ENCODE data around the gene NFIA.

NFIA gene

GRCh38 chr1:61049850-61050540 is 32.4 kb upstream of the NFIA start (continued):
- TF ChIP-seq AEBP2 (tag by site-specific recombination; IDR thresholded peaks at IDR 0.05; ENCODE audit: borderline replicate concordance) = no peak

GRCh38 chr1:61050541-61051442 is 31.6 kb upstream of the NFIA start:
- no peaks in the 10 kb centered on the region for H3K9me3 ChIP-seq (ENCODE audit: control insufficient read depth, insufficient read depth, low read depth, low read length)
- H3K4me1 ChIP-seq (ENCODE audit: control insufficient read depth, insufficient read depth, low read length) = peaks cover 8% of the 10 kb centered on the region
- CTCF ChIA-PET = interaction anchor here (0.6 to 2.5 kb wide), 27 partner anchors 8 to 1083 kb away, joined by 3 to 25 read pairs (median 4); no protein-coding TSS in a partner anchor
- POLR2A ChIA-PET = interaction anchor here (0.5 to 3.8 kb wide), 8 partner anchors 11 to 222 kb away, joined by 3 to 31 read pairs (median 4); partner anchors contain the start of gene NFIA
- no peaks in the 10 kb centered on the region for H3K36me3 ChIP-seq (ENCODE audit: control insufficient read depth in 2 of 2, insufficient read depth in 1 of 2, low read length in 2 of 2)
- peak overlapping the region; percentile 74 for H3K4me3 ChIP-seq (ENCODE audit: low read depth, low read length)
- H3K27ac ChIP-seq (ENCODE audit: extremely low read depth, low read depth, low read length) = peak overlapping the region; percentile 95
- TF ChIP-seq ZNF670 (tag by site-specific recombination; IDR thresholded peaks at IDR 0.05; ENCODE audit: low read depth) = no peak
- peak; percentile 57; the same call in 1 of the 2 replicates for TF ChIP-seq ZFHX2 (tag by site-specific recombination; conservative IDR thresholded peaks at IDR 0.05)
- no peak for TF ChIP-seq ZNF843 (tag by site-specific recombination; IDR thresholded peaks at IDR 0.05)
- TF ChIP-seq ZNF548 (tag by site-specific recombination; IDR thresholded peaks at IDR 0.05) = no peak
- TF ChIP-seq SP3 (tag by site-specific recombination; IDR thresholded peaks at IDR 0.05) = peak; percentile 30; the same call in 1 of the 2 replicates
- no peak for TF ChIP-seq ZNF2 (tag by site-specific recombination; IDR thresholded peaks at IDR 0.05)
- TF ChIP-seq ZBTB44 (tag by site-specific recombination; IDR thresholded peaks at IDR 0.05) = no peak
- no peak for TF ChIP-seq ZEB2 (tag by site-specific recombination; IDR thresholded peaks at IDR 0.05)
- no peak for TF ChIP-seq ZFP37 (tag by site-specific recombination; IDR thresholded peaks at IDR 0.05)
- TF ChIP-seq HOXA7 (CRISPR knock-in tag; IDR thresholded peaks at IDR 0.05; ENCODE audit: borderline replicate concordance) = no peak
- TF ChIP-seq ZNF292 (tag by site-specific recombination; IDR thresholded peaks at IDR 0.05; ENCODE audit: borderline replicate concordance, low read depth) = no peak
- TF ChIP-seq ZBTB26 (tag by site-specific recombination; optimal IDR thresholded peaks at IDR 0.05) = peak; percentile 54
- no peak for TF ChIP-seq KLF17 (tag by site-specific recombination; IDR thresholded peaks at IDR 0.05)
- TF ChIP-seq ZSCAN30 (tag by site-specific recombination; IDR thresholded peaks at IDR 0.05) = 0 out of 2 replicates have a peak, but pooled peaks have one; percentile 7
- TF ChIP-seq ZNF658 (tag by site-specific recombination; IDR thresholded peaks at IDR 0.05) = no peak
- TF ChIP-seq ZNF623 (tag by site-specific recombination; IDR thresholded peaks at IDR 0.05) = no peak
- peak; percentile 42 for TF ChIP-seq IKZF3 (tag by site-specific recombination; IDR thresholded peaks at IDR 0.05)
- TF ChIP-seq ZNF660 (tag by site-specific recombination; IDR thresholded peaks at IDR 0.05) = no peak
- 0 out of 2 replicates have a peak, but pooled peaks have one; percentile 30 for TF ChIP-seq ZBTB17 (tag by site-specific recombination; IDR thresholded peaks at IDR 0.05)
- no peak for TF ChIP-seq ZSCAN5A (tag by site-specific recombination; IDR thresholded peaks at IDR 0.05)
- TF ChIP-seq ZNF350 (tag by site-specific recombination; IDR thresholded peaks at IDR 0.05) = no peak
- no peak for TF ChIP-seq ZNF324 (tag by site-specific recombination; IDR thresholded peaks at IDR 0.05)
- TF ChIP-seq ZNF23 (tag by site-specific recombination; IDR thresholded peaks at IDR 0.05; ENCODE audit: borderline replicate concordance) = no peak
- TF ChIP-seq ZNF341 (tag by site-specific recombination; IDR thresholded peaks at IDR 0.05; ENCODE audit: low read depth) = peak; percentile 69
- TF ChIP-seq ZNF398 (tag by site-specific recombination; IDR thresholded peaks at IDR 0.05) = peak; percentile 73

Measured in HEK293 (cell line).